Body of pancreas (tissue), 4 donors: ENCODE data around the gene MOSPD3.

Experiments
- POLR2A ChIP-seq, 3 donors: fragments of 450-650 bp; IDR thresholded peaks; one replicate each; pipeline ENCODE4 v1.6.1; 2016; ENCODE audit warnings: antibody characterized with exemption in 3 of 3, mild to moderate bottlenecking in 2 of 3
- TF ChIP-seq, protein P1 (sequence below), 7 experiments: fragments of 450-650 bp in 4 of 7; fragments of 200-600 bp in 3 of 7; sonication (generic) in 3 of 7; IDR thresholded peaks; one replicate each; pipeline ENCODE4 v1.5.1; 2016 to 2019; ENCODE audit warnings: antibody characterized with exemption in 7 of 7

DNA sequence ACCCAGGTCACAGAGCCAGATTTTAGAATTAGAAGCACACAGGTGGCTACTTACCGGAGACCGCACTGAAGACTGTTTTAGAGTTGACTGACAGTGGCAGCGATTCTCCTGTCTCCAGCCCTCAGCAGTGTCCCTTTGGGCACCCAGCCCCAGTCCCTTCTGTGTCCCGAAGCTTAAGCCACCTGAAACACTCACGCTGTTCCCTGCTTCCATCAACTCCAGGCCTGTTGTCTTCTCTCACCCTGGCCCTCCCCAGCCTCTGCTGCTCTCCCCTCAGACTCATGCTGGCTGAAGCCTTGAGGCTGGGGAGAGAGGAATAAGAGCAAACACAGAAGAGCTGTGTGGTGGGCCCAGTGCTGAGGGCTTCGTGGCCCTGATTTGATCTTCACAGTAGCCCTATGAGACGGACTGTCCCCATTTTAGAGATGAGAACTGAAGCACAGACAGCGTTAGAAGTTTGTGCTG is 49.2 kb upstream of the MOSPD3 start:
- TF ChIP-seq, protein P1, sequence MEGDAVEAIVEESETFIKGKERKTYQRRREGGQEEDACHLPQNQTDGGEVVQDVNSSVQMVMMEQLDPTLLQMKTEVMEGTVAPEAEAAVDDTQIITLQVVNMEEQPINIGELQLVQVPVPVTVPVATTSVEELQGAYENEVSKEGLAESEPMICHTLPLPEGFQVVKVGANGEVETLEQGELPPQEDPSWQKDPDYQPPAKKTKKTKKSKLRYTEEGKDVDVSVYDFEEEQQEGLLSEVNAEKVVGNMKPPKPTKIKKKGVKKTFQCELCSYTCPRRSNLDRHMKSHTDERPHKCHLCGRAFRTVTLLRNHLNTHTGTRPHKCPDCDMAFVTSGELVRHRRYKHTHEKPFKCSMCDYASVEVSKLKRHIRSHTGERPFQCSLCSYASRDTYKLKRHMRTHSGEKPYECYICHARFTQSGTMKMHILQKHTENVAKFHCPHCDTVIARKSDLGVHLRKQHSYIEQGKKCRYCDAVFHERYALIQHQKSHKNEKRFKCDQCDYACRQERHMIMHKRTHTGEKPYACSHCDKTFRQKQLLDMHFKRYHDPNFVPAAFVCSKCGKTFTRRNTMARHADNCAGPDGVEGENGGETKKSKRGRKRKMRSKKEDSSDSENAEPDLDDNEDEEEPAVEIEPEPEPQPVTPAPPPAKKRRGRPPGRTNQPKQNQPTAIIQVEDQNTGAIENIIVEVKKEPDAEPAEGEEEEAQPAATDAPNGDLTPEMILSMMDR (IDR thresholded peaks at IDR 0.05): no peak
- TF ChIP-seq POLR2A (IDR thresholded peaks at IDR 0.05): no peak
